Astrocyte of the spinal cord (primary cell): ENCODE data around the gene TRPC4AP.

Experiments
- DNase-seq: peaks from one replicate; pipeline ENCODE4 v3.0.0; 2011; ENCODE audit warnings: low read depth, low spot score
- H3K4me3 ChIP-seq: 2 replicates; pipeline ENCODE4 v1.5.1; 2011; ENCODE audit warnings: low read depth, mild to moderate bottlenecking, low read length, moderate library complexity
- in situ Hi-C: cut with HindIII; loops from 2 replicates; pipeline ENCODE4 v1.10.0; 2017; ENCODE audit warnings: low sequenced_read_pairs
- TF ChIP-seq, protein P1 (sequence below): IDR thresholded peaks from 2 replicates; pipeline ENCODE4 v1.5.1; 2012; ENCODE audit warnings: low read depth, mild to moderate bottlenecking, low read length, inconsistent platforms

TRPC4AP gene

DNA sequence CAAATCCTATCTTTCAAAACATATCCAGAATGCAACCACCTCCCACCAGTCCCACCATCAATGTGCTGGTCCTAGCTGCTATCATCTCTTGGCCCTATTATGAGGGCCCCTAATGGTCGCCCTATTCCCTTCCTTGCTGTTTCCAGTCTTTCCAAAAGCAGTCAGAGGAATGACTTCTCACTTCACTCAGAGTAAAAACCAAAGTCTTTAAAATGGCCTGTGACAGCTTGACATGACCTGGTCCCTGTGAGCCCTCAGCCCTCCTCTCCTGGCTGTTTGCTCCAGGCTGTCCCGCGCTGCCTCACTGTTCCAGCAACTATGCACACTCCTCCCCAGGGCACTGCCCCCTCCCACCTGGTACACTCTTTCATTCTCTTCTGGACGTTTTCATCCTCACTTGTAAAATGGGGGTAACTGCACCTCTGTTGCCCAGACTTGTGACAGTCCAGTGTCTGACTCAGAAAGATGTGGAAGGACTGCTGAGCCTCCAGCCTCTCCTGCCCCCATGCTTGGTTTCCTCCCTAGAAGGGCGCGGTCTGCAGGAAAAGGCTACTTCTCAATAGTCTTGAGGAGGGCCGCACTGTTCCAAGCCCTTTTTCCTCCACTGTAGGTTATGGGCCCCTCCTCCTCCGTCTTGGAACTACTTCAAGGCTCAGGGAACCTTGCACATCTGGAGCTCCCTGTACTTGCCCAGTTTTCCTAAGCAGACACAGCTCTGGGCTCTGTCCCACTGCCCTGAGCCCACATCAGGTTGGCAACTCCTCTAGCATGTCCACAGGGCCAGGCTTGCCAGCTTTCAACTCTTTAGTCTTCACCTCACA is 72.3 kb downstream of the TRPC4AP start:
- DNase-seq = no peak
- in situ Hi-C loops = no loop called here
- TF ChIP-seq, protein P1, sequence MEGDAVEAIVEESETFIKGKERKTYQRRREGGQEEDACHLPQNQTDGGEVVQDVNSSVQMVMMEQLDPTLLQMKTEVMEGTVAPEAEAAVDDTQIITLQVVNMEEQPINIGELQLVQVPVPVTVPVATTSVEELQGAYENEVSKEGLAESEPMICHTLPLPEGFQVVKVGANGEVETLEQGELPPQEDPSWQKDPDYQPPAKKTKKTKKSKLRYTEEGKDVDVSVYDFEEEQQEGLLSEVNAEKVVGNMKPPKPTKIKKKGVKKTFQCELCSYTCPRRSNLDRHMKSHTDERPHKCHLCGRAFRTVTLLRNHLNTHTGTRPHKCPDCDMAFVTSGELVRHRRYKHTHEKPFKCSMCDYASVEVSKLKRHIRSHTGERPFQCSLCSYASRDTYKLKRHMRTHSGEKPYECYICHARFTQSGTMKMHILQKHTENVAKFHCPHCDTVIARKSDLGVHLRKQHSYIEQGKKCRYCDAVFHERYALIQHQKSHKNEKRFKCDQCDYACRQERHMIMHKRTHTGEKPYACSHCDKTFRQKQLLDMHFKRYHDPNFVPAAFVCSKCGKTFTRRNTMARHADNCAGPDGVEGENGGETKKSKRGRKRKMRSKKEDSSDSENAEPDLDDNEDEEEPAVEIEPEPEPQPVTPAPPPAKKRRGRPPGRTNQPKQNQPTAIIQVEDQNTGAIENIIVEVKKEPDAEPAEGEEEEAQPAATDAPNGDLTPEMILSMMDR = peak; percentile 1
- H3K4me3 ChIP-seq = no peak overlapping the region

DNA sequence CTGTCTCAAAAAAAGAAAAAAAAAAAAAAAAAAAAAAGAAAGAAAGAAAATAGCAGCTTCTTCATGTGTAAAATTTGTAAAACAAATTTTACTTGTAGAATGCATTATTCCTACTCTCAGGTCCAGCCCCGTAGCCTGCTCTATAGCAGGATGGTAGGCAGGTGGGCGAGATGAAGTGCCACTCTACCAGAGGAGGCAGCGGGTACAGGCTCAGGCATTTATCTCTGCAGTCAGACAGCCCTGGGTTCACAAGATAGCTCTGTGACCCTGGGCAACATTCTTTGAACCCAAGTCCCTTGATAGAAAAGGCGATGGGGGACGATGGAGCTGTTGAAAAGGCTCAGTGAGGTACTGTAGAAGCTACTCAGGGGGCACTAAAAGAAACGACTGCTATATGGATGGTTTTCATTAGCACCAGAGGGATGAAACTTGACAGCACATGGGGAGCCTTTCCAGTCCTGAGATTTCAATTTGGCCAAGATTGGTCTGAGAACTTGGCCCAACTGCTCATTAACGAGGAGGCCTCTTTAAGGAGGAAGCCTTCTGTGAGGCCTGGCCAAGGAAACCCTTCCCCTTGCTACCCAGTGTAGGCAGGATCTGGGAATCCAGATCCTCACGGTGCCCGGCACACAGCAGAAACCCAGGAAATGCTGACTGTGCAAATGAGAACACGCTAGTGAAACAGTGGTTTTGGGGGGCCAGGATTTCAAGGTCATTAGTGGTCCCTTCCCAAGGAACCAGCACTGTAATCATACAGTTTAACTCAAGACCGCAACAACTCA is 73.8 kb downstream of the TRPC4AP start:
- TF ChIP-seq, protein P1 = no peak
- DNase-seq = no peak
- in situ Hi-C loops = no loop called here
- no peak overlapping the region for H3K4me3 ChIP-seq

DNA sequence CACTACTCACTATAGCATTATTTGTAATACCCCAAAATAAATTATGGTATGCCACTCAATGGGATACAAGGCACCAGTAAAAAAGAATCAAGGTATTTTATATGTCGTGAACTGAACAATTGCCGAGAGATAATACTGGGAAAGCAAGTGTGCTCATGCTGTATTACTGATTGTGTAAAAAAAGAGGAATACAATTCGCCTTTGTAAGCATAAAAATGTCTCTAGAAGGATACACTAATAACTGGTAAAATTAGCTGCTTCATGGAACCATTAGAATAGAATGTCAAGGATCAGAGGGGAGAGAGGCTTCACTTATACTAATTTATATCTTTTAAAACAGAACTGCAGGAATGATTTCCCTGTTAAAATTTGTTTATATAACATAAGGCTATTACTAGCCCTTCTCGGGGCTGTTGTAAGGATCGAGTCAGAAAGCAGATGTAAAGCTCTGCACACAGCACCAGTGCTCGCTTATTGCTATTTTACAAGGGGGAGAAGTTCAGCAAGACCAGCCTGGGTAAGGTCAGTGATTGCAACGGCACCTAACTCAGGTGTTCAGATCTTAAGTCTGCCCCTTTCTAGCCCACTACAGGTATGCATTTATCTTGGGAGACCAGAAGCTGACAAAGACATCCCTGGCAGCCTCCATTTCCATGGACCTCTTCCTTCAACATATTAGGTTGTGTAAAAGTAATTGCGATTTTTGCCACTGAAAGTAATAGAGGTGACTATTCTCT is 75.3 kb downstream of the TRPC4AP start:
- no peak overlapping the region for H3K4me3 ChIP-seq
- TF ChIP-seq, protein P1 = no peak
- in situ Hi-C loops = no loop called here
- no peak for DNase-seq

DNA sequence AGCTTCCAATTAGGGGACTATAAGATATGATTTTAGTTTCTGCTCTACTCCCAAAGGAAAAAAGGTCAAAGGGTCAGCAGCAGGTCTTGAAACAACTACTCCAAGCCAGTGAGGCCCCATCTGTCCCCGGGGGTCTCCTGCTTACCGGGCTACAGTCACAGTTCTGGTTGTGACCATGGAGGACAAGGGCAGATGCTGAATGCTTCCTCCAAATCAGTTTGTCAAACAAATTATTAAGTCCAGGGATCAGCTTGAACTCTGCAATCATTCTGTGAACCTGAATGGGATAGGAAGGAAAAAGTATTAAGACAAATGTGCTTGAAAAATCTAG is 76.8 kb downstream of the TRPC4AP start:
- TF ChIP-seq, protein P1 = no peak
- in situ Hi-C loops = no loop called here
- no peak overlapping the region for H3K4me3 ChIP-seq
- DNase-seq = no peak

DNA sequence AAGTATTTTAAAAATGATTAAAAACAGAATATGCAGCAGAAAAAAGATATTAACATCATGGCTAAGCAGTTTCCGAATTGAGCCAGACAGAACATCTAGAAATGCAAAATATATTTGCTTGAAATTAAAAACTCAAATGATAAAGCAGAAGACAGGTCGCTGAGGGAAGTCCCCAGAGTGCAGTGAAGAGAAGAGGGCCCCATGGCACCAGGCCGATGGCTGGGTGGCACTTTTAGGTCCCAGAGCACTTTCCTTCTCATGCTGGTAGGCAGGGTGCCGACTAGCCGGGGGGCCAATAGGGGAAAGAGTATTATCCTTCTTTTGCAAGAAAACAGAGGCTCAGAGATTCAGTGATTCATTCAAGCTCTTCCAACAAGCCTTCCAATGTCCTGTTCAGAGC is 78.1 kb downstream of the TRPC4AP start:
- no peak overlapping the region for H3K4me3 ChIP-seq
- DNase-seq = no peak
- in situ Hi-C loops = no loop called here
- TF ChIP-seq, protein P1 = no peak
